SU-DHL-6 (cell line): ENCODE results near the gene OR11H7.

Source experiments
- H2AFZ ChIP-seq: fragments of 200-600 bp; sonication (generic); 2 replicates; pipeline ENCODE4 v1.6.1; 2014; ENCODE audit warnings: low read depth, mild to moderate bottlenecking, moderate library complexity, mixed read lengths, antibody characterized with exemption, low read length; ENCODE audit not compliant: severe bottlenecking
- H3F3A ChIP-seq: fragments of 200-600 bp; shearing (Covaris generic); 2 replicates; pipeline ENCODE4 v1.6.0; 2016; ENCODE audit warnings: antibody characterized with exemption, mild to moderate bottlenecking; ENCODE audit not compliant: insufficient read depth
- H3K27ac ChIP-seq: fragments of 200-600 bp; sonication (generic); 2 replicates; pipeline ENCODE4 v1.5.1; 2016; ENCODE audit warnings: low read depth, mild to moderate bottlenecking, low read length, moderate library complexity, mixed read lengths
- H3K27me3 ChIP-seq: fragments of 200-600 bp; sonication (generic), shearing (Covaris generic); 2 replicates; pipeline ENCODE4 v1.6.0; 2014; ENCODE audit warnings: mild to moderate bottlenecking, low read length
- H3K36me3 ChIP-seq: fragments of 200-600 bp; sonication (generic); 2 replicates; pipeline ENCODE4 v1.6.1; 2014; ENCODE audit warnings: mild to moderate bottlenecking, low read length, mixed read lengths
- H3K4me2 ChIP-seq: fragments of 300-600, 200-600 bp; shearing (Covaris generic), sonication (generic); 2 replicates; pipeline ENCODE4 v1.6.0; 2014; ENCODE audit warnings: low read length, low read depth, mild to moderate bottlenecking; ENCODE audit not compliant: poor library complexity, severe bottlenecking
- H3K4me3 ChIP-seq: fragments of 200-600 bp; sonication (generic); 2 replicates; pipeline ENCODE4 v1.5.1; 2014; ENCODE audit warnings: antibody characterized with exemption, low read length, mild to moderate bottlenecking, mixed read lengths; ENCODE audit not compliant: insufficient read depth, poor library complexity, severe bottlenecking
- H3K79me2 ChIP-seq: fragments of 200-600 bp; sonication (generic); 2 replicates; pipeline ENCODE4 v1.6.1; 2014; ENCODE audit warnings: mild to moderate bottlenecking, low read length, moderate library complexity; ENCODE audit not compliant: insufficient read depth
- H3K9ac ChIP-seq: fragments of 200-600 bp; sonication (generic); 2 replicates; pipeline ENCODE4 v1.7.0; 2014; ENCODE audit warnings: mild to moderate bottlenecking, low read length
- H3K9me2 ChIP-seq: fragments of 200-600 bp; sonication (generic); replicated peaks from 2 replicates; pipeline ENCODE4 v1.6.1; 2014; ENCODE audit warnings: low read length; ENCODE audit not compliant: insufficient read depth
- H3K9me3 ChIP-seq: fragments of 200-600 bp; sonication (generic); 2 replicates; pipeline ENCODE4 v1.6.1; 2014; ENCODE audit warnings: low read length, mixed read lengths; ENCODE audit not compliant: insufficient read depth
- H4K20me1 ChIP-seq: fragments of 200-600 bp; sonication (generic); 2 replicates; pipeline ENCODE4 v1.6.1; 2014; ENCODE audit warnings: low read depth, mild to moderate bottlenecking, antibody characterized with exemption, low read length, moderate library complexity, mixed read lengths
- EZH2phosphoT487 ChIP-seq: fragments of 200-600 bp; sonication (generic), shearing (Covaris generic); conservative IDR thresholded peaks from 2 replicates; pipeline ENCODE4 v1.6.1; 2018; ENCODE audit warnings: mild to moderate bottlenecking, antibody characterized with exemption, low read length, moderate library complexity, mixed read lengths
- TF ChIP-seq, protein P1 (sequence below): fragments of 200-600 bp; sonication (generic); IDR thresholded peaks from one replicate; pipeline ENCODE4 v1.5.1; 2017; ENCODE audit warnings: antibody characterized with exemption, mild to moderate bottlenecking, low read length, moderate library complexity; ENCODE audit not compliant: insufficient read depth, poor library complexity, severe bottlenecking

Gene OR11H7

DNA sequence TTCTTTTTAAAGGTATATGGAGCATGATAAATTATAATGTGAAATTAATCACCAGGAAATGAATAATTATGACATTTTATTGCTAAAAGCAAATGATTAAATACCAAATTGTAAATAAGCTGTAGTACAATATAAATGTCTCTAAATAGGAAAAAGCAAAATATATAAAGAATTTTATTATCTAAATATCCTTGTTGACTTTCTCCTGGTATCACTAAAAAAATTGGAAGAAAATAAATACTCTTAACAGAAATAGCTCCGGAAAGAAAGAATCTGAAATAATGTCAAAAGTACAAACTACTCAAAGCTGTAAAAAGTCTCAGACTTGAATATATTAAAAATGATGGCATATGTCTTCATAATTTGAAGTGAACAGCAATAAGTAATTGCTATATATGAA, at the start of gene OR11H7:
Gene OR11H7, plus strand, starts transcription at position 301 of the 400 bp plus-strand sequence.
- Histone ChIP-seq H3K4me3 (no peak within 1 kb of the TSS), H3K9me3 (no peaks in the 10 kb centered on the region), H4K20me1 (no peaks in the 10 kb centered on the region), H3K79me2 (no peaks in the 10 kb centered on the region), H3K27ac (no peak within 1 kb of the TSS), H3K9me2 (no peaks in the 10 kb centered on the region), H3K27me3 (no peaks in the 10 kb centered on the region), H3K36me3 (no peaks in the 10 kb centered on the region), H3K4me2 (no peak within 1 kb of the TSS), H3F3A (no peaks in the 10 kb centered on the region), H3K9ac (no peak within 1 kb of the TSS), H2AFZ (no peak within 1 kb of the TSS)
- TF ChIP-seq, protein P1, sequence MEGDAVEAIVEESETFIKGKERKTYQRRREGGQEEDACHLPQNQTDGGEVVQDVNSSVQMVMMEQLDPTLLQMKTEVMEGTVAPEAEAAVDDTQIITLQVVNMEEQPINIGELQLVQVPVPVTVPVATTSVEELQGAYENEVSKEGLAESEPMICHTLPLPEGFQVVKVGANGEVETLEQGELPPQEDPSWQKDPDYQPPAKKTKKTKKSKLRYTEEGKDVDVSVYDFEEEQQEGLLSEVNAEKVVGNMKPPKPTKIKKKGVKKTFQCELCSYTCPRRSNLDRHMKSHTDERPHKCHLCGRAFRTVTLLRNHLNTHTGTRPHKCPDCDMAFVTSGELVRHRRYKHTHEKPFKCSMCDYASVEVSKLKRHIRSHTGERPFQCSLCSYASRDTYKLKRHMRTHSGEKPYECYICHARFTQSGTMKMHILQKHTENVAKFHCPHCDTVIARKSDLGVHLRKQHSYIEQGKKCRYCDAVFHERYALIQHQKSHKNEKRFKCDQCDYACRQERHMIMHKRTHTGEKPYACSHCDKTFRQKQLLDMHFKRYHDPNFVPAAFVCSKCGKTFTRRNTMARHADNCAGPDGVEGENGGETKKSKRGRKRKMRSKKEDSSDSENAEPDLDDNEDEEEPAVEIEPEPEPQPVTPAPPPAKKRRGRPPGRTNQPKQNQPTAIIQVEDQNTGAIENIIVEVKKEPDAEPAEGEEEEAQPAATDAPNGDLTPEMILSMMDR: no peak
- TF ChIP-seq EZH2phosphoT487: no peak

DNA sequence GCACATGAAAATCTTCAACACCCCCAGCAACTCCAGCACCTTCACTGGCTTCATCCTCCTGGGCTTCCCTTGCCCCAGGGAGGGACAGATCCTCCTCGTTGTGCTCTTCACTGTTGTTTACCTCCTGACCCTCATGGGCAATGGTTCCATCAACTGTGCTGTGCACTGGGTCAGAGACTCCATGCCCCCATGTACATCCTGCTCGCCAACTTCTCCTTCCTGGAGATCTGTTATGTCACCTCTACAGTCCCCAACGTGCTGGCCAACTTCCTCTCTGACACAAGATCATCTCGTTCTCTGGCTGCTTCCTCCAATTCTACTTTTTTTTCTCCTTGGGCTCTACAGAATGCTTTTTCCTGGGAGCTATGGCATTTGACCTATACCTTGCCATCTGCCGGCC, 49.6 kb upstream of the OR11H7 start:
- Histone ChIP-seq H3K79me2 (no peaks in the 10 kb centered on the region), H4K20me1 (no peaks in the 10 kb centered on the region), H3K9ac (no peak overlapping the region), H3K9me2 (no peaks in the 10 kb centered on the region), H3K36me3 (no peaks in the 10 kb centered on the region), H3K9me3 (no peaks in the 10 kb centered on the region), H3K4me3 (no peak overlapping the region), H3F3A (no peaks in the 10 kb centered on the region), H3K27me3 (no peaks in the 10 kb centered on the region), H3K27ac (no peak overlapping the region), H2AFZ (no peak overlapping the region), H3K4me2 (no peak overlapping the region)
- TF ChIP-seq, protein P1: no peak
- no peak for TF ChIP-seq EZH2phosphoT487

DNA sequence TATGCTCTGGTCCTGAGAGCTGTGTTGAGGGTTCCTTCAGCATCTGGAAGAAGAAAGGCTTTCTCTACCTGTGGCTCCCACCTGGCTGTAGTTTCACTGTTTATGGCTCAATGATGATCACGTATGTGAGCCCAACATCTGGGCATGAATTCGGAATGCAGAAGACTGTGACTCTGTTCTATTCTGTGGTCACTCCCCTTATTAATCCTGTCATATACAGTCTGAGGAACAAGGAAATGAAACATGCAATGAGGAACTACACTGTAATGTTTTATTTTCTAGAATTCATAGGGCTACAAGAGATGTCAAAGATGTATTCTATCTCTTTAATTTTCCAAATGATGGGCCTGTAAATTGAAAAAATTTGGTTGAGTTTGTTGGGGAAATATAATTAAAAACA, 48.9 kb upstream of the OR11H7 start:
- TF ChIP-seq, protein P1: no peak
- TF ChIP-seq EZH2phosphoT487: no peak
- Histone ChIP-seq H3K27ac (no peak overlapping the region), H3K79me2 (no peaks in the 10 kb centered on the region), H3K9me2 (no peaks in the 10 kb centered on the region), H3K9ac (no peak overlapping the region), H3K4me2 (no peak overlapping the region), H3K27me3 (no peaks in the 10 kb centered on the region), H2AFZ (no peak overlapping the region), H3K9me3 (no peaks in the 10 kb centered on the region), H3K36me3 (no peaks in the 10 kb centered on the region), H4K20me1 (no peaks in the 10 kb centered on the region), H3K4me3 (no peak overlapping the region), H3F3A (no peaks in the 10 kb centered on the region)

DNA sequence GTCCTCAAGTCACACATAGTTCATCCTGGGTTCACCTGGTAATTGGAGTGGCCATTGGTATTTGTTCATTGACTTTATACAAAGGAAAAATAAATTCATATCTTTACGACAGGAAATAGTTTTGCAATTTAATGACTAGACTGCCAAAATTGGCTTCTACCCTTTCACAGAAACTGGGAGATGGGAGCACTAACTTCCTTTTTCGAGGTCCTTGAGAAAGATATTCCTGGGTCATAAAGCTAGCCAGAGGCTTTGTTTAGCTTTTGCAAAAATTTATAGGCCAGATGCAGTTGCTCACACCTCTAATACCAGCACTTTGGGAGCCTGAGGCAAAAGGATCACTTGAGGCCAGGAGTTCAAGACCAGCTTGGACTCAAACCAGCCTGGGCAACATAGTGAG, 48.3 kb upstream of the OR11H7 start:
- Histone ChIP-seq H3F3A (no peaks in the 10 kb centered on the region), H3K9ac (no peak overlapping the region), H3K27ac (no peak overlapping the region), H3K9me3 (no peaks in the 10 kb centered on the region), H3K27me3 (no peaks in the 10 kb centered on the region), H3K36me3 (no peaks in the 10 kb centered on the region), H3K4me3 (no peak overlapping the region), H4K20me1 (no peaks in the 10 kb centered on the region), H3K4me2 (no peak overlapping the region), H3K79me2 (no peaks in the 10 kb centered on the region), H3K9me2 (no peaks in the 10 kb centered on the region), H2AFZ (no peak overlapping the region)
- TF ChIP-seq, protein P1: no peak
- TF ChIP-seq EZH2phosphoT487: no peak
